ENCODE measurements around the gene GMEB2. TPM values are rescaled to one million over a fixed set of nuclear protein-coding genes. Genes with fewer than 3 reads are reported as not detected.

The GMEB2 gene
- total and polyA plus RNA-seq, 8 donors, result 4.1 to 10.4 (median 6.1) TPM

DNA sequence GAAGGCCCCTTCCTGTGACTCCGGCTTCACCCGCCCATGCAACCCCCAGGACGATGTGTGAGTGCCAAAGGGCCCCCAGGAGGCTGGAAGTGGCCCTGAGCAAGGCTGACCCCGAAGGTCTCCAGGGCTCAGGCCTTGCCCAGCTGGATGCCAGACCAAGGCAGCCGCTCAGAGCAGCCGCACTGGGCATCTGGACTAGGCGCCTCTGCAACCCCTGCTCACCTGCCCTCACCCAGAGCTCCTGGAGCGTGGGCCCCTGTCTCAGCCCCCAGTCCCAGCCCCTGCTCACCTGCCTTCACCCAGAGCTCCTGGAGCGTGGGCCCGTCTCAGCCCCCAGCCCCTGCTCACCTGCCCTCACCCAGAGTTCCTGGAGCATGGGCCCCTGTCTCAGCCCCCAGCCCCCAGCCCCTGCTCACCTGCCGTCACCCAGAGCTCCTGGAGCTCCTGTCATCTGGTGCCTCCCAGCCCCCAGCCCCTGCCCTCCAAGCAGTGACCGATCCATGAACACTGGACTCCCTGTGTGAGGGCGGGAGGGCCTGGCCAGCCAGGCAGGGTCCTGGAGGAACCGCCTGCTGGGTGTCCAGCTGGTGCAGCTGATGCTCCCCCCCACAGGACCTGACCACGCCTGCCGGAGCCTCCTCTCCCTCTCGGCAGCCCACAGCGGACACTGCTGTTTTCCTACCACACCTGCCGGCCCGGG is 80.5 kb downstream of the GMEB2 start:
- Histone ChIP-seq H3K36me3 (no peaks in the 10 kb centered on the region), H3K27ac (no peak overlapping the region), H3K4me1 (no peaks in the 10 kb centered on the region), H3K4me3 (no peak overlapping the region), H3K9me3 (no peaks in the 10 kb centered on the region), H3K27me3 (no peaks in the 10 kb centered on the region)
- WGBS, 2 donors, result 64 to 84% methylated on average over 18 to 20 of the region's 20 CpGs
- TF ChIP-seq CTCF (IDR thresholded peaks at IDR 0.05), result no peak
- intact Hi-C loops (cut with DNase I), result loop anchor here in 1 of 3 donors (10.0 kb wide), 1 partner anchor 418 kb away; the partner anchor contains the start of gene ZNF512B
- ATAC-seq (no peak), DNase-seq (no peak), FAIRE-seq (no peak)

DNA sequence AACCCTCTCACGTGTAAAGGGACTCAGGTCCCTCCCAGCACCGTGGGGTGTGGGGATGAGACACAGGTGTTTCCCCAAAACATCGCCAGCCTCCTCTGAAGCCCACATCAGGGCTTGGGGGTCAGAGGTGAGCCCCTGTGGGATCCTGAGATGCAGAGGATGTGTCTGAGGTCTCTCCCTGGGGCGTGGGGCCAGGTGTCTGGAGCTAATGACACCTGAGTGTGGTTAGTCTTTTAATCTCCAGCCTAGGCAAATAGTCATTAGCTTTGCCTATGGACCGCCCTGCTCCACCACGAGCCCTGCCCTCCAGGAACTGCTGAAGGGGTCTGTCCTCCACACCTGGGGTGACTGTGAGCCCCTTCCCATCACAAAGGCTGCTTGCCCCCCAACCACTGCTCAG is 81.1 kb downstream of the GMEB2 start:
- no peaks in the 10 kb centered on the region for H3K9me3 ChIP-seq
- no peaks in the 10 kb centered on the region for H3K4me1 ChIP-seq
- 51 to 55% methylated on average over 6 of the region's 6 CpGs for WGBS, 2 donors
- DNase-seq, result no peak
- H3K36me3 ChIP-seq, result no peaks in the 10 kb centered on the region
- no peak for FAIRE-seq
- H3K27ac ChIP-seq, result no peak overlapping the region
- no peaks in the 10 kb centered on the region for H3K27me3 ChIP-seq
- no peak overlapping the region for H3K4me3 ChIP-seq
- no peak for ATAC-seq
- TF ChIP-seq CTCF (IDR thresholded peaks at IDR 0.05), result no peak
- intact Hi-C loops (cut with DNase I), result loop anchor here in 1 of 3 donors (10.0 kb wide), 1 partner anchor 419 kb away; the partner anchor contains the start of gene ZNF512B

- H3K4me1 ChIP-seq, result no peaks in the 10 kb centered on the region
- H3K4me3 ChIP-seq, result no peak overlapping the region
- WGBS, 2 donors, result 57 to 71% methylated on average over 19 of the region's 19 CpGs
- intact Hi-C loops (cut with DNase I), result loop anchor here in 1 of 3 donors (10.0 kb wide), 1 partner anchor 420 kb away; the partner anchor contains the start of gene ZNF512B
- DNase-seq (no peak), ATAC-seq (peak in 2 of 4 donors; percentile 5 to 12), FAIRE-seq (no peak)
- no peaks in the 10 kb centered on the region for H3K27me3 ChIP-seq
- H3K9me3 ChIP-seq, result no peaks in the 10 kb centered on the region
- H3K36me3 ChIP-seq, result no peaks in the 10 kb centered on the region
- H3K27ac ChIP-seq, result no peak overlapping the region
- TF ChIP-seq CTCF (IDR thresholded peaks at IDR 0.05), result no peak
Measured at GRCh38 chr20:63544958-63545516, 81.9 kb downstream of the GMEB2 start.

- H3K36me3 ChIP-seq, result no peaks in the 10 kb centered on the region
- ATAC-seq (no peak), DNase-seq (no peak), FAIRE-seq (no peak)
- H3K27me3 ChIP-seq, result no peaks in the 10 kb centered on the region
- no peak overlapping the region for H3K4me3 ChIP-seq
- TF ChIP-seq CTCF (IDR thresholded peaks at IDR 0.05), result no peak
- H3K4me1 ChIP-seq, result no peaks in the 10 kb centered on the region
- no peaks in the 10 kb centered on the region for H3K9me3 ChIP-seq
- 59 to 62% methylated on average over 27 of the region's 27 CpGs for WGBS, 2 donors
- H3K27ac ChIP-seq, result no peak overlapping the region
- intact Hi-C loops (cut with DNase I), result loop anchor here in 1 of 3 donors (10.0 kb wide), 1 partner anchor 420 kb away; the partner anchor contains the start of gene ZNF512B
Measured at GRCh38 chr20:63544241-63544957, 82.5 kb downstream of the GMEB2 start.
